HL-60/S4 treated with retinoic acid at 250 ng/mL for 4 days and 3 days (cell line): ENCODE measurements around the gene RNF157.

Experiments
- in situ Hi-C: fragments of 300-500 bp; cut with MboI; formaldehyde crosslinking; loops from 2 replicates; pipeline ENCODE4 v1.7.0; 2022; ENCODE audit warnings: low sequenced_read_pairs

Gene RNF157

DNA sequence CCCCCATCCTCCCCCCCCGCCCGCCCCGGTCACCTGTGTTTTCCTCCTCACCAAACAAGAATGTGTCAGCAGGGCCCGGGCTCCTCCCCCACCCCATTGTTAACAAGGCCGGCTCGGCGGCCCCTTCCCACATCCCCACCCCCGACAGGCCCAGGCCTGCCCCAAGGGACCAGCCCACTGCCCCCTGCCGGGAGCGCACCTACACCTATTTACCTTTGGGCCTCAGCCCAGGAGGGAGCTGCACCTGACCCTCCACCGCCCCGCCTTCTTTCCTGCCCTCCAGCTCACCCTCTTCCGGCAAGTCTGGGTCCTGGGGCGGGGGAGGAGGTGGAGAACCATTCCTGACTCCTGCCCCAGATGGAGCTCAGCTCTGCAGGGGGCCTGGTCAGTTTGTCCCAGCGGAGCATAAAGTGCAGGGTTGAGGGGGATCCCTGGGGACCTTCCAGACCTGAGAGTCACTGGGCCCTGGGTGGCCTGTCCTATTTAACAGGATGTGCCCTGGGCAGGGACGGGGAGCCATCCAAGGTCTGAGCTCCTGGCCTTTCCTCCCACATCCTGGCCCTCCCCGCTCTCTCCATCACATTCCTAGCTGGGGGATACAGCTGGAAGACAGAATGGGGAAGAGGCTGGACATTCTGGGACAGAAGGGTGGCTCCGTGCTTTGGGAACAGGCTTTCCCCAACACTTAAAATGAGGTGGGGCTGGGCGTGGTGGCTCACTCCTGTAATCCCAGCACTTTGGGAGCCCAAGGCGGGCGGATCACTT is 107.5 kb downstream of the RNF157 start:
- in situ Hi-C loops = no loop called here

GRCh38 chr17:76131692-76132573 is 108.4 kb downstream of the RNF157 start:
- in situ Hi-C loops = no loop called here

GRCh38 chr17:76131051-76131691 is 109.1 kb downstream of the RNF157 start:
- in situ Hi-C loops = no loop called here

GRCh38 chr17:76130473-76130872 is 109.8 kb downstream of the RNF157 start:
- in situ Hi-C loops = no loop called here

GRCh38 chr17:76125922-76126321 is 114.4 kb downstream of the RNF157 start:
- in situ Hi-C loops = no loop called here

- in situ Hi-C loops = no loop called here
These were observed 115.0 kb downstream of the RNF157 start for GRCh38 chr17:76125391-76125675.

GRCh38 chr17:76124582-76125390 is 115.5 kb downstream of the RNF157 start:
- in situ Hi-C loops = no loop called here

DNA sequence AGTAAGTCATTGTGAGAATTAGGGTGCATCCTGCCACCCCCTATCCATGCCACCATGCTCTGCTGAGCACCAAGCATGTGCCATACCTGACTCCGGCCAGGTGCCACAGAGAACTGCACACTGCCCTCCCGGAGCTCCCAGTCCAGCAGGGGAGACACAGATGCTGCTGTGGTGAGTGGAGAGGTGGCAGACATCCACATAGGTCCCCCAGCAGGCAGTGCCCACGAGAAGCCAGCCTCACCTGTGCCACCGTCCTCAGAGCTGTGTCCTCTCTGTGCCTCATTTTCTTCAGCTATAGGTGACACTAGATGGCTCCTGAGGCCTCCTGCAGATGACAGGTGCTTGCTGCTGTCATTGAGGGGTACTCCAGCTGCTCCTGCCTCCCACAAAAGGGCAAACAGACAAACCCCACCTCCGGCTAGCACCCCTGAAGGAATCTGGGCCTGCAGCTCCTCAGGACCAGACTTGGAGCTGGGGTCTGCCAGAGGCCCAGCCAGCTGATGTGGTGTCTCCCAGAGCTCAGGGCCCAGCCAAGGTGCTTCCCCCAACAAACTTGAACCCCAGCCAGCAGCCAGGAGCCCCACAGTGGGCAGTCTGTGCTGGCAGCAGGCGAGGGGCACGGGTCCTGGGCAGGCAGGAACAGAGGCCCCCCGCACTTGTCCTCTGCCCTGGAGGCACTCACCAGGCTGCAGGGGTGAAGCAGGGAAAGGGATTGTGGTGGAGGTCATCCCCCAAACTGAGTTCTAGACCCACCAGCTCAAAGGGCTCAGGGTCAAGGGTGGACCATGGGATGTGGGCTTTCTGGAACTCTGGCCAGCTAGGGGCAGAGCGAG is 116.3 kb downstream of the RNF157 start:
- in situ Hi-C loops = no loop called here

GRCh38 chr17:76123191-76123499 is 117.1 kb downstream of the RNF157 start:
- in situ Hi-C loops = no loop called here

DNA sequence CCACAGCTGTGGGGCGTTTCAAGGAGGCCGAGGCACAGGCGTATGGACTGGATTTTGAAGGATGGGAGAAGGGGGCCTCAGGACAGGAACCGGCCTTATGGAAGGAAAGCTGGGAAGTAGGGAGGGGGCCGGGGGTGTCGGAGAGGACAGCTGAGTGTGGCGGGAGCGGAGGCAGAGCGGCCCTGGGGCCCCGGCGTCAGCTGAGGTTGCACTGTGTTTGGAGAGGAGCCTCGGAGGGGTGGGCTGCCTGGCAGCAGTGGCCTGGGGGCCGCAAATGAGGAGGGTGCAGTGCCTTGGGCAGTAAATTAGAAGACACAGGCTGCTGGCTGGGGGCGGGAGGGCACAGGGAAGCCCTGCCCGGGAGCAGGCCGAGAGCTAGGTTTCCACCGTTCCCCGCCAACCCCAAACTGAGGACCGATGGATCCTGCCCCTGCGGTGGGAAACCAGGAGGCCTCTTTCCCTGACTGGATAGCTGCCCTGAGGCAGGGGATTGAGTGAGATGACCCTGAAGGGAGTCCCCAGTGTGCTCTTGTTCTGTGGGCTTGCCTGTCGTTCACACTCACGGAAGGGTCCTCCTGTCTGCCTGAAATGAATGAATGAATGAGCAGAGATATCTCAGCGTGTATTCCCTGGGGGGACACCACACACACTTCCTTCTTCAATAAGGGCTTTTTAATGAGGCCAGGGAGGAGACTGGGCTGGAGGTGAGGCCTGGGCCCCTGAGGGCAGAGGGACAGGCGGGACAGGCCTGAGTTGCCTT is 117.7 kb downstream of the RNF157 start:
- in situ Hi-C loops = no loop called here

DNA sequence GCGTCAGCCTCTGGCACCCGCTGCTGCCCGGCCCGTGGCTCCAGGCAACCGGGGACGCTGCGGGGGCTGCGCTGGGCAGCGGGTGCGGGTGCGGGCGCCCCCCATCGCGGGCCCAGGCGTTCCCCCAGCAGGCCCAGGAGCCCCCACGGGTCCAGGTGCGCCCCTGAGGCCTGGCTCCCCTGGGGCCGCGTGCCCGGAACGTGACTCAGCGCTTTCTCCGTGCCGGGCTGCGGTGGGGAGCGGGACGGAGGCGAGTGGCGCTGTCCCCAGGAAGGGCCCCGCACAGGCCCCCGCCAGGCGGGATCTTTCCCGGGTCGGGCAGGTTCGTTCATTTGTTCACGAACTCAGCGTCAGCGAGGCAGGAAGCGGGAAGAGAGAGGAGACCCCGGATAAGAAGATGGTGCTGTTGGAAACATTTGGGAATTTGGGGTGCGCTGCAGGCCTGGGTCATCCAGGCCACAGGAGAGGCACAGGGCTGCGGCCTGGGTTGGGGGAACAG is 118.3 kb downstream of the RNF157 start:
- in situ Hi-C loops = no loop called here

- in situ Hi-C loops = no loop called here
These were observed 119.7 kb downstream of the RNF157 start for GRCh38 chr17:76120658-76121008.

GRCh38 chr17:76119409-76120371 is 120.6 kb downstream of the RNF157 start:
- in situ Hi-C loops = loop anchor here (5.0 kb wide), 1 partner anchor 163 kb away; no protein-coding TSS in a partner anchor

DNA sequence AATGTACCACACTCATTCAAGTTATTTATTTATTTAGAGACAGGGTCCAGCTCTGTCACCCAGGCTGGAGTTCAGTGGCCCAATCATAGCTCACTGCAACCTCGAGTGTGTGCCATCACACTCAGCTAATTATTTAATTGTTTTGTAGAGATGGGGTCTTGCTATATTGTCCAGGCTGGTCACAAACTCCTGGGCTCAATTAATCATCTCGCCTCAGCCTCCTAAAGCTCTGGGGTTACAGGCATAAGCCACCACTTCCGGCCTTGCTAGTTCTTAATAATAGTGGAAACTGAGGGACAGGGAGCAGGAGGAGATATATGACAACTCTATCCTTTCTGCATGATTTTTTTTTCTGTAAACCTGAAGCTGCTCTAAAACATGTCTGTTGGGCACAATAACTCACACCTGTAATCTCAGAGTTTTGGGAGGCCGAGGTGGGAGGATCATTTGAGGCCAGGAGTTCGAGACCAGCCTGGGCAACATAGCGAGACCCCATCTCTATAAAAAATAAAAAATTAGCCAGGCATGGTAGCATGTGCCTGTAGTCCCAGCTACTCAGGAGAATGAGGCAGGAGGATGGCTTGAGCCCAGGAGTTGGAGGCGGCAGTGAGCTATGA is 125.0 kb downstream of the RNF157 start:
- in situ Hi-C loops = loop anchor here (5.0 kb wide), 1 partner anchor 167 kb away; no protein-coding TSS in a partner anchor

GRCh38 chr17:76111956-76112355 is 128.3 kb downstream of the RNF157 start:
- in situ Hi-C loops = no loop called here

DNA sequence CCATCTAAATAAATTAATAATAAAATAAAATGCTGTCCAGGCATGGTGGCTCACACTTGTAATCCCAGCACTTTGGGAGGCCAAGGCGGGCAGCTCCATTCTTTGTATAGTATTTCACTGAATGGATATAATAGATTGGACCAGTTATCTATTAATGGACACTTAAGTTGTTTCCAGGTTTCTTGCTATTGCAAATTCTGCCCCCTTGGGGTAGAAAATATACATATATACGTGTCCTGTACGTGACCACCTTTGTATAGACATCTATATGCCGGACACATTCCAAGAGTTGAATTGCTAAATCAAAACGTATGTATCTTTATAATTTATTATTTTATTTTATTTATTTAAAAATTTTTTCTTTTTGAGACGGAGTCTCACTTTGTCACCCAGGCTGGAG is 132.8 kb downstream of the RNF157 start:
- in situ Hi-C loops = no loop called here

GRCh38 chr17:76106703-76107102 is 133.6 kb downstream of the RNF157 start:
- in situ Hi-C loops = no loop called here

DNA sequence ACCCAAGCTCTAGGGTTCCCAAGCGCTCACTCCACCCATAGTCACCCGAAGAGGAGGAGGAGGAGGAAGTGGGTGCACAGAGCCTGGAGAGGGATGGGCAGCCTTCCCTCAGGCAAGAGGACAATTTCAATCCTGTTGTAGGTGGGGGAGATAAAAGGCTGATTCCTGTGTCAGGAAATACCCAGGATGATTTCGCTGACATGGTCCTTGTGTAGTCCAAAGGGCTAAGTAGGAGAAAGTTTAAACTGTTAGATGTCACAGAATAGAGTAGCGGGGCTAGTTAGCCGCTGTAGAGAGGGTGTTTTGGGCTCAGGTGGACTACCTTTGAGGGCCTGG is 135.4 kb downstream of the RNF157 start:
- in situ Hi-C loops = no loop called here
